ENCODE data around the gene IKBIP.
A peak's percentile ranks its signal among the peaks of the same experiment; 100 is the strongest.
"Not testable (repeated sequence)": the region's sequence is repeated elsewhere in the genome, so short reads cannot be mapped to it uniquely, and the experiment has no call there.

Gene IKBIP

GRCh38 chr12:98635657-98636323 is 8.8 kb downstream of the IKBIP start:
- DNase-seq: no peak

DNA sequence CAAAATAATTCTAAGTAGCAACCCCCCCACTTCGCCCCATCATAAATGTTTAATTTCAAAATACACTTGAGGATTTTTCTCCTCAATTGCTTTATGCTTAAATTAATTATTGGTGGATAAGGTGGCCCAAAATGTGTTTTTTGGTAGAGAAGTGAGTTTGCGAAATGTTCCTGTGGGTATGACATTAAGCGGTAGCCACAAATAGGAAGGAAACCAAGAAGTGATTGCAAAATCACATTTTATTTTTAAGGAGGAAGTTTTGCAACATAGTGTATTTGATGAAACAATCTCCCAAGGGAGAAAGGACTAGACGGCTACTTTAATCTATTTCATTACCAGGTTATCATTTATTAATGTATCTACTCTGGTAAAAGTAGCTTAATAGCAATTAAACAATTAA is 25.6 kb downstream of the IKBIP start:
- DNase-seq: no peak

DNA sequence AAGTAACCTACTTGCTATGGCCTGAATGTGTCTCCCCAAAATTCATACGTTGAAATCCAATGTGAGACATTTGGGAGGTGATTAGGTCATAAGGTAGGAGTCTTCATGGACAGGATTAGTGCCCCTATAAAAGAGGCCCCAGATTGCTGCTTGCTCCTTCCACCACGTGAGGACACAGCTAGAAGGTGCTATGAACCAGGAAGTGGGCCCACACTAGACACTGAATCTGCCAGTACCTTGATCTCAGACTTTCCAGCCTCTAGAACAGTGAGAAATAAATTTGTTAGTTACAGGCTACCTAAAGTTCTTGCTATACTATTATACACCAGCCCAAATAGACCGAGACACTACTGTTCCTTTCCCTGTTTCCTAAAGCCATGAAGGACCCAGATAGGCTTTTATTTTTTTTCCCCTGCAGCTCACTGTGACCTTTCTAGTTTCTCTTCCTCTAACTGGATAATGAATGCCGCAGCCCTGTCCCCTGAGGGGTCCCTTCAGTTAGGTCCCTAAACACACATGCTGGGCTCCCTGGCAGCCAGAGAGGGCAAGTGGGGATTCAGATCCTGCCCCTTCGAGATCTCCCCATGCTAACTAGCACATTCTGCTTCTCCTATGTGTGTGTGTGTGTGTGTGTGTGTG is 31.8 kb downstream of the IKBIP start:
- no peak for DNase-seq

DNA sequence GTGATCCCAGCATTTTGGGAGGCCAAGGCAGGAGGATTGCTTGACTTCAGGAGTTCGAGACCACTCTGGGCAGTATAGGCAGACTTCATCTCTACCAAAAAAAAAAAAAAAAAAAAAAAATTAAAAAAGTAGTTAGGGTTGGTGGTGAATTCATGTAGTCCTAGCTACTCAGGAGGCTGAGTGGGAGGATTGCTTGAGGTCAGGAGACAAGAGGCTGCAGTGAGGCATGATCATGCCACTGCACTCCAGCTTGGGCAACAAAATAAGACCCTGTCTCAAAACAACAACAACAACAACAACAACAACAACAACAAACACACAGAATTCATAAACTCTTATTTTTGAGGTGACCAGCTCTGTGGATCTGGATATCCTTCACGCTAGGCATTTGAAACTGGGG is 34.0 kb downstream of the IKBIP start:
- no peak for DNase-seq

DNA sequence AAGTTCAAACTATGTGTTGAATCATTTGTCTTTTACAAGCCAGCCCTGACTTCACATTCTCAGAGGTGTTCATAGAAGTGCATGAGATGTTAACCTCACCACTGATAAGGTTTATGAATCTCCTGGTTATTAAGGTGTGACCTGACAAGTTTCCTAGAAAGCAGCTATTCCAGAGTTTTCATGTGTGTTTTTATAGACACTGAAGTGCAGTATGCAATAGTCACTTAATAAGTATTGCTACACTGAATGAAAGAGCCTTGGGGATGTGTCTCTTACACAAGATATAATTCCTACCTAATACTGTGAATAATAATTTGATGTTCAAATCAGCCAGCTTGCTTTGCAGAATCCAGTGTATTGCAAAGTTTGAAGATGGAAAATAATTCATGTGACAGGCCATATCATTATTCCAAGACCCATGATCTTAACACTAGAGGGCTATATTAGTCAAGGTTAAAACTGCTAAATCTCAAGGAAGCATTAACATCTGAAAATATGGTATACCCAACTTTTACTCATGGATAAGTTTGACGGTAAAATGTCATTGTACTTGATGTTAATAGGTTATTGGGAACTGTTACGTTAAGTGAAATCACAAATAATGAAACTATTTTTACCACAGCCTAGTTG is 38.1 kb downstream of the IKBIP start:
- DNase-seq: no peak

GRCh38 chr12:98601924-98602323 is 42.7 kb downstream of the IKBIP start:
- DNase-seq: no peak

- not testable (repeated sequence) for DNase-seq
These were observed 47.3 kb downstream of the IKBIP start for GRCh38 chr12:98597313-98597712.

- DNase-seq: peak; percentile 14
These were observed 49.2 kb downstream of the IKBIP start for GRCh38 chr12:98595243-98595988.

DNA sequence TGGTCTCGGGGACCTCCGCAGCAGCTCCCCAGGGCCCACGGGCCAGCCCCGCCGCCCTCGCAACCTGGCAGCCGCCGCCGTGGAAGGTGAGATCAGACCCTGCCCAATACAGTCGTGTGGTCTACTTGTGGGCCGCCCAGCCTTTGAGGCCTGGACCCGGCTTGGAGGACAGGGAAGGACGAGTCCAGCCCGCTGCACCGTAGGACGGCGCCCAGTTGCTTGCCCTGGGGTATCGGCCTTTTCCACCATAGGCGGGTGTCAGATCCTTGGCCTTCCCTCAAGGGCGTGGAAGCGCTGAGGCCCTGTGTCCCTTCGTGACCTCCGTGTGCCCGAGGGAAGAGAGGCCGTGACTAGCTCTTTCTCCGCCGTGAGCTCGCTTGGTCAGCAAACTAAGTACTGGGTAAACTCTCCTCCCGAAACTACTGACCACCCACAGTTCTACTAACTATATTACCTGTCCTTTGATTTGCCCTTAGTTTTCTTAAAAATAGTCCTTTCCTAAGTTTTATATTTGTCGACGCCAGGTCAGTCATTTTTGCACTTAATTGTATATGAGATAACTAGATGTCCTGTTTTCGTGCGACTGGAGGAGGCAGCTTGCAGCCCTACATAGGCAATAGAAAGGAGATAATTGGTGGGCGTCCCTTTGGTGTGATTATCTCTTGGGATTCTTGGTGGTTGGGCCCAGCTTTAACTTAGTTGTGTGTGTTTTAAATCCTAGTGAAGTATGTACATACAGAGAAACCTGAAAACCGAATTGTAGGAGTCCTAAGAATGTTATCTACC is 50.3 kb downstream of the IKBIP start:
- no peak for DNase-seq

- DNase-seq: peak; percentile 94
These were observed 51.1 kb downstream of the IKBIP start, which contains the start of gene SLC25A3 for GRCh38 chr12:98593351-98594049. SLC25A3 (plus strand) TSS chr12:98593686; CDS start chr12:98593979, 293 bp downstream.

- DNase-seq: peak; percentile 14
These were observed 51.7 kb downstream of the IKBIP start for GRCh38 chr12:98592825-98593322.

DNA sequence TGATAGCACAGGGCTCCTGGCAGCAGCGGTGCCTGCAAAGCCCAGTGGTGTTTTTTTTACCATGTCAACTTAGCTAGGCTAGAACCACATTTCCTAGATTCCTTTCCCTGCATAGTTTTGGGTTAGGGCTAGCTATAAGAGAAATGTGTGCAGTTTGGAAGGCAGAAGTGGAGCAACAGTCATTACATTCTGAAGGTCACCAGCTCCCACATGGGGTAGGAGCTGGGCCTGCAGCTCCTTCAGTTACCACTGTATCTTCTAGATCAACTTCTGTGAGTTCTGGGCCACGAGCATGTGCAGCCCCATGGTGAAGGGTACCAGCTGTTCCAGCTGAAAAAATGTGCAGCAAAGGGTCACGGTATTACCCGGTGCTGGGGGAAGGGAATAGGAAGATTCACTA is 53.4 kb downstream of the IKBIP start:
- no peak for DNase-seq

DNA sequence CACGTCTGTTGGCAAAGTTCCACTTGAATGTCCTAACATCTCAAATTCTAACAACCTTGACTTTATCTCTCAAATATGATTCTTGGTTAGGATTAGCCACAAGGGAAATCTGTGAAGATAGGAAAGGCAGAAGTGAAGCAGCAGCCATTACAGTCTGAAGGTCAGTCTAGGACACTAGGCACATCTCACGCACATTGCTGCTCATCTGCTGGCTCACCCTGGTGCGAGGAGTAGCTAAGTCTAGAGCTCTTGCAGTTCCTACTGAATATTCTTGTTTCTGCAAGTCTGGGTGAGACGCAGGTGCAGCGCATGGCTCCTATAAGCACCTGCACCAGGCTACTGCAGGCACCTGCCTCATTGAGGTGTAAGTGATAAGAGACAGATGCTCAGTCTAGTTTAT is 57.5 kb downstream of the IKBIP start:
- no peak for DNase-seq

GRCh38 chr12:98582093-98582492 is 62.5 kb downstream of the IKBIP start:
- no peak for DNase-seq

- DNase-seq: no peak
These were observed 63.5 kb downstream of the IKBIP start for GRCh38 chr12:98581101-98581500.

DNA sequence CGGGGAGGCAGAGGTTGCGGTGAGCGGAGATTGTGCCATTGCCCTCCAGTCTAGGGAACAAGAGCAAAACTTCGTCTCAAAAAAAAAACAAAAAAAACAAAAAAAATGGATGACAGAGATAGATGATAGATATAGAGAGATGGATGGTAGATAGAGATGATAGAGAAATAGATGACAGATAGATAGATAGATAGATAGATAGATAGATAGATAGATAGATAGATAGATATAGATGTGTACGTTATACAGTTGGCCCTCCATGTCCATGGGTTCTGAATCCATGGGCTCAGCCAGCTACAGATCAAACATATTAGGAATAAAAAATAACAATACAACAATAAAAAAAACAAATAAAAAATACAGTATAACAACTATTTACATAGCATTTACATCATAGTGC is 63.9 kb downstream of the IKBIP start:
- no peak for DNase-seq

DNA sequence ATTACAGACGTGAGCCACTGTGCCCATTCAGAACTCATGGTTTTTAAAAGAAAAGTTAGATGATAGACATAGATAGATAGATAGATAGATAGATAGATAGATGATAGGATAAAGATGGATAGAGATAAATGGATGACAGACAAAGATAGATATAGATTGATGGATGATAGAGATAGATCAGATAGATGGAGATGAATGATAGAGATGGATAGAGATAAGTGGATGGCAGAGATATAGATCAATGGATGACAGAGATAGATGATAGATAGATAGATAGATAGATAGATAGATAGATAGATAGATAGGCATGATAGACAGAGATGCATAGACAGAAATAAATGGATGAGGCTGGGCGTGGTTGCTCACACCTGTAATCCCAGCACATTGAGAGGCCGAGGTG is 64.8 kb downstream of the IKBIP start:
- DNase-seq: no peak

DNA sequence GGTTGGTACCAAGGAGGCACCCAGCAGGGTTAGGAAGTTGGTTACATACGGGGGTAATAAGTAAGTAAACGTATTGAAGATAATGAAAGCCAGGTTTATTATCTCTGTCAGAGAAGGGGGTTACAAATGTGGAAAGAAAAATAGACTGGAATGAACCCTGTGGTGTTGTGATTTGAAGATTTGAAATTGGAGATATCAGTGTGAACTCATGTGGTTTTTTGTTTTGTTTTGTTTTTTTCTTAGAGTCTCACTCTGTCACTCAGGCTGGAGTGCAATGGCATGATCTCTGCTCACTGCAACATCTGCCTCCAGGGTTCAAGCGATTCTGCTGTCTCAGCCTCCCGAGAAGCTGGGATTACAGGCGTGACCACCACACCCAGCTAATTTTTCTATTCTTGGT is 65.2 kb downstream of the IKBIP start:
- no peak for DNase-seq

GRCh38 chr12:98578821-98579220 is 65.8 kb downstream of the IKBIP start:
- no peak for DNase-seq

DNA sequence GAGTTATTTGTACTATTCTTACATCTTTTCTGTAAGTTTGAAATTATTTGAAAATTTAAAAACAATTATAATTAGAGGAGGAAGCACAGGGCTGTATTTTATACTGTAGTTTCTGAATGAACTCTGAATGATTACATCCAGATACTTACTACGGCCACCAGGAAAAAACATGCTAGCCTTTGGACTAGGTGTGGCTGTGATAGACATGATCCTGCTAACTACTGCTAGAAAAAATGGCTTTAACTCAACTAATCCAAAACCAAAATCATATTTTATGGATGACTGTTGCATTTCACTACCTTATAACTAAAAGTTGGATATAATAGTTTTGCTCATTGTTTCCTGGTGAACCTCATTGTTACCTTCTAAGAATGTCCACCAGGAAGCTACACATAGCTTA is 66.2 kb downstream of the IKBIP start:
- DNase-seq: no peak

DNA sequence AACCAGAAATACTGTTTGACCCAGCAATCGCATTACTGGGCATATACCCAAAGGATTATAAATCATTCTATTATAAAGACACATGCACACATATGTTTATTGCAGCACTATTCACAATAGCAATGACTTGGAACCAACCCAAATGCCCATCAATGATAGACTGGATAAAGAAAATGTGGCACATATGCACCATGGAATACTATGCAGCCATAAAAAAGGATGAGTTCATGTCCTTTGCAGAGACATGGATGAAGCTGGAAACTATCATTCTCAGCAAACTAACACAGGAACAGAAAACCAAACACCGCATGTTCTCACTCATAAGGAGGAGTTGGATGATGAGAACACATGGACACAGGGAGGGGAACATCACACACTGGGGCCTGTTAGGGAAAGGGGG is 67.8 kb downstream of the IKBIP start:
- not testable (repeated sequence) for DNase-seq

DNA sequence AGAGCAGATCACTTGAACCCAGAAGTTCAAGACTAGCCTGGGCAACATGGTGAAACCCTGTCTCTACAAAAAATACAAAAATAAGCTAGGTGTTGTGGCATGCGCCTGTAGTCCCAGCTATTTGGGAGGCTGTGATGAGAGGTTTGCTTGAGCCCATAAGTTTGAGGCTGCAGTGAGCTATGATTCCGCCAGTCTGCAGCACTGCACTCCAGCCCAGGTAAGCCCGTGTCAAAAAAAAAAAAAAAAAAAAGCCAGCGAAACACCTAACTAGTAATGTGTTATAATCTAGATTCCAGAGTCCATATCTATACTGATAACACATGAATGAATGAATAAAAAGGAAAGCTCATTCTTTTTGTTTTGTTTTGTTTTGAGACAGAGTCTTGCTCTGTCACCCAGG is 69.6 kb downstream of the IKBIP start:
- no peak for DNase-seq
